ENCODE results near the gene ATP9B. TPM values are rescaled to one million over a fixed set of nuclear protein-coding genes. Genes with fewer than 3 reads are reported as not detected.
"Not testable (repeated sequence)": the region's sequence is repeated elsewhere in the genome, so short reads cannot be mapped to it uniquely, and the experiment has no call there.

Gene ATP9B
- total RNA-seq, 1 donor from 2014 or later = 34.1 TPM

GRCh38 chr18:79169958-79170555, 100.9 kb downstream of the ATP9B start:
- no peaks in the 10 kb centered on the region for H3K27me3 Mint-ChIP-seq
- H3K9me3 Mint-ChIP-seq = no peaks in the 10 kb centered on the region
- DNase-seq (ENCODE audit: extremely low spot score, unreplicated experiment) = no peak
- no peak overlapping the region for H3K27ac Mint-ChIP-seq
- H3K4me1 Mint-ChIP-seq (ENCODE audit: unreplicated experiment) = no peaks in the 10 kb centered on the region
- no peak for TF ChIP-seq CTCF (conservative IDR thresholded peaks at IDR 0.05)
- H3K4me3 Mint-ChIP-seq = no peak overlapping the region
- peaks cover 13% of the 10 kb centered on the region for H3K36me3 Mint-ChIP-seq

- H3K27me3 Mint-ChIP-seq; H3K4me1 Mint-ChIP-seq (ENCODE audit: unreplicated experiment); DNase-seq (ENCODE audit: extremely low spot score, unreplicated experiment); H3K4me3 Mint-ChIP-seq; H3K36me3 Mint-ChIP-seq; H3K9me3 Mint-ChIP-seq; H3K27ac Mint-ChIP-seq: not testable (repeated sequence)
These were observed 103.1 kb downstream of the ATP9B start for GRCh38 chr18:79172331-79172730.

- Mint-ChIP-seq H3K4me1 (ENCODE audit: unreplicated experiment) (no peaks in the 10 kb centered on the region), H3K36me3 (peaks cover 11% of the 10 kb centered on the region), H3K4me3 (no peak overlapping the region), H3K27ac (no peak overlapping the region), H3K27me3 (no peaks in the 10 kb centered on the region), H3K9me3 (no peaks in the 10 kb centered on the region)
- DNase-seq (ENCODE audit: extremely low spot score, unreplicated experiment) = no peak
- no peak for TF ChIP-seq CTCF (conservative IDR thresholded peaks at IDR 0.05)
These were observed 104.5 kb downstream of the ATP9B start for GRCh38 chr18:79173742-79174141.

GRCh38 chr18:79178113-79178531, 108.9 kb downstream of the ATP9B start:
- H3K9me3 Mint-ChIP-seq = no peaks in the 10 kb centered on the region
- H3K36me3 Mint-ChIP-seq = peaks cover 11% of the 10 kb centered on the region
- no peaks in the 10 kb centered on the region for H3K27me3 Mint-ChIP-seq
- peaks cover 5% of the 10 kb centered on the region for H3K4me1 Mint-ChIP-seq (ENCODE audit: unreplicated experiment)
- no peak overlapping the region for H3K27ac Mint-ChIP-seq
- DNase-seq (ENCODE audit: extremely low spot score, unreplicated experiment) = no peak
- H3K4me3 Mint-ChIP-seq = no peak overlapping the region
- TF ChIP-seq CTCF (conservative IDR thresholded peaks at IDR 0.05) = no peak

- no peak for DNase-seq (ENCODE audit: extremely low spot score, unreplicated experiment)
- TF ChIP-seq CTCF (conservative IDR thresholded peaks at IDR 0.05) = no peak
- no peaks in the 10 kb centered on the region for H3K9me3 Mint-ChIP-seq
These were observed 113.0 kb downstream of the ATP9B start for GRCh38 chr18:79182047-79182713.

GRCh38 chr18:79185648-79186047, 116.5 kb downstream of the ATP9B start:
- no peak for TF ChIP-seq CTCF (conservative IDR thresholded peaks at IDR 0.05)
- no peak overlapping the region for H3K4me3 Mint-ChIP-seq
- peaks cover 5% of the 10 kb centered on the region for H3K4me1 Mint-ChIP-seq (ENCODE audit: unreplicated experiment)
- no peaks in the 10 kb centered on the region for H3K9me3 Mint-ChIP-seq
- H3K27ac Mint-ChIP-seq = no peak overlapping the region
- no peak for DNase-seq (ENCODE audit: extremely low spot score, unreplicated experiment)
- H3K27me3 Mint-ChIP-seq = no peaks in the 10 kb centered on the region
- peaks cover 4% of the 10 kb centered on the region for H3K36me3 Mint-ChIP-seq

More at GRCh38 chr18:79182047-79182713, 113.0 kb downstream of the ATP9B start:
- Mint-ChIP-seq H3K27me3 (no peaks in the 10 kb centered on the region), H3K27ac (no peak overlapping the region), H3K4me1 (ENCODE audit: unreplicated experiment) (peaks cover 5% of the 10 kb centered on the region), H3K36me3 (peaks cover 6% of the 10 kb centered on the region), H3K4me3 (no peak overlapping the region)
